ENCODE data around the gene USP36. TPM values are rescaled to one million over a fixed set of nuclear protein-coding genes. Genes with fewer than 3 reads are reported as not detected.

USP36 gene
- total and polyA plus RNA-seq, 12 donors, result 13.9 to 69.1 (median 45.5) TPM

DNA sequence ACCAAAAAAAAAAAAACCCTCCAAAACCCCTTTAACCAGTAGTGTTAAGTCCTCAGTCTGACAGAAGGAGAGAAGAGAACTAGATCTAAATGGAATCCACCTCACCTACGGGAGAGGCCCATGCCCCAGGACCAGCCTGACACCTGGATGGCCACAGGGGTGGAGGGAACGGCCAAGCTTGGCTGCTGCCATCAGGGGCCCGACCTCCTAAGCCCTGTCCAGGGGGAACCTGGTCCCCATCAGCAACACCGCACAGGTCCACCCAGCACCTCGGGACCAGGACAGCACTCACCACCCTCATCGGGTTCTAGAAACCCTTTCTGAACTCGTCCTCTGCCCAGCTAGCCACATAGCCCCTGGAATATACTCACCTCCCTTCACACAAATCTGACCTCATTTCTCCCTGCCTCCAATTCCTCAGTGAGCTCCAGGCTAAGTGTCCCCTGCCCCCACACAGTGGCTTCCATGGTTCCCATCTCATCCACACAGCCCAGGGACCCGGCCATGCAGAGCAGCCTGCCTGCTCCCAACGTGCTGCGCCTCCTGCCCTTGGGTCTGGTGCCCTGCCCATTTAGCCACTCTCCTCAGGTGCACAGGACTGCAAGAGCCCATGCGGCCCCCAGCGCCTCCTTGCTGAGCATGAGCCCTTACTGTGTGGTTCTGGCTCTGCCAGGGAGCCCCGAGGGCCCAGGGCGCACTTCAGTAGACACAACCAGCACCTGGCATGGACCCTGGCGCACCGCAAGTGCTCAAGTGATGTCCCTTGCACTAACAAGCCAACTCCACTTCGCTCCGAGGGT is 40.3 kb downstream of the USP36 start:
- 90 to 95% (median 94%) methylated on average over 13 to 18 of the region's 18 CpGs for WGBS, 4 donors
- H3K4me3 ChIP-seq, result no peak overlapping the region
- no peak for DNase-seq
- H3K27me3 ChIP-seq, result no peaks in the 10 kb centered on the region
- H3K27ac ChIP-seq, result no peak overlapping the region
- H3K36me3 ChIP-seq (replicated peaks in 1 of 2), result peaks cover 0 to 79% of the 10 kb centered on the region in 2 donors
- no peak for TF ChIP-seq POLR2A (IDR thresholded peaks at IDR 0.05)
- TF ChIP-seq CTCF (IDR thresholded peaks at IDR 0.05), result no peak
- intact Hi-C loops (cut with DNase I), result loop anchor here in 1 of 2 donors (10.0 kb wide), 1 partner anchor 306 kb away; no protein-coding TSS in a partner anchor
- no peaks in the 10 kb centered on the region for H3K4me1 ChIP-seq (replicated peaks in 1 of 2)
- no peaks in the 10 kb centered on the region for H3K9me3 ChIP-seq (replicated peaks in 1 of 3)

DNA sequence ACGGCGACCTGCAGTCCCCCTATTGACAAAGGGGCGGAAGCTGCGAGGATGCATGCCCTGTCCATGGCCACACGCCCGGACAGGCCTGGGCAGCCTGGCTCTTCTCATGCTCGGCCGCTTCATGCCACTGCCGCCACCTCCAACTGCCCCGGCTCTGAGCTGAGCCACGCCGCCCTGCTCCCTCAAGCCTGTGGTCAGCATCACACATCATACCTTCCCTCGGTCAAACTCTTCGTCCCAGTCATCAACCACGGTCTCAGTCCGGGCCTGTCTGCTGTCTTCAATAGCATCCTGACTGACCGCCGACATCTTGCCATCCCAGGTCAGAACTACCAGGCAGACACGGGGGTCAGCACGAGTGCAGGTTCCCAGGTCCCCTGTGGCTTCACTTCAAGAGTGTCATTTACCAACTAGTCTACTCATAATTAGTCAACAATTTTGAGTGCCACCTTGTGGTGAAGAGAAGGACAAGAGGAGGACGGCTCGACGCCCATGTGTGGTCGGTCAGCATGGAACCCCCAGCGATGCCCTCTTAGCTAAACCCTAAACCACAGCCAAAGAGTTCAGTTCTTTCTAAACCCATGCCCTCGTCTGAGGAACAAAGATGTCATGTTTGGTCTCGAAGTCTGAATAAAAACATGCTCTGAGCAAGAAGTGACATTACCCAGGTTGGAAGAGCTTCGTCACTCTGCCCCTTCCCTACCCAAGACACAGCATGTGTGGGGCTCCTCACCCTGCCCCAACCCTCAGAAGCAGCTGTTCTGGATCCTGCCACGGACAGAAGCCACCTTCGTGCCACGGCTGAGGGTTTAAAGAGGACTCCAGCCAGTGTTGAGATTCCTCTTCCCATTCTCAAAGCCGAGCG is 41.7 kb downstream of the USP36 start:
- Histone ChIP-seq H3K9me3 (replicated peaks in 1 of 3) (no peaks in the 10 kb centered on the region), H3K27ac (no peak overlapping the region), H3K4me1 (replicated peaks in 1 of 2) (no peaks in the 10 kb centered on the region), H3K4me3 (no peak overlapping the region), H3K36me3 (replicated peaks in 1 of 2) (peaks cover 0 to 83% of the 10 kb centered on the region in 2 donors), H3K27me3 (no peaks in the 10 kb centered on the region)
- 79 to 86% (median 82%) methylated on average over 22 to 33 of the region's 33 CpGs for WGBS, 4 donors
- TF ChIP-seq CTCF (IDR thresholded peaks at IDR 0.05) (peak in 5 of 6 experiments; percentile 19 to 47 (median 44)), POLR2A (IDR thresholded peaks at IDR 0.05) (no peak)
- peak in 1 of 7 donors; percentile 28 for DNase-seq
- intact Hi-C loops (cut with DNase I), result no loop called here

- no peaks in the 10 kb centered on the region for H3K27me3 ChIP-seq
- H3K9me3 ChIP-seq (replicated peaks in 1 of 3), result no peaks in the 10 kb centered on the region
- TF ChIP-seq CTCF (IDR thresholded peaks at IDR 0.05) (no peak), POLR2A (IDR thresholded peaks at IDR 0.05) (no peak)
- DNase-seq, result no peak
- intact Hi-C loops (cut with DNase I), result no loop called here
- H3K4me3 ChIP-seq, result no peak overlapping the region
- no peaks in the 10 kb centered on the region for H3K4me1 ChIP-seq (replicated peaks in 1 of 2)
- peaks cover 0 to 75% of the 10 kb centered on the region in 2 donors for H3K36me3 ChIP-seq (replicated peaks in 1 of 2)
- 86 to 88% (median 87%) methylated on average over 21 to 28 of the region's 28 CpGs for WGBS, 4 donors
- H3K27ac ChIP-seq, result no peak overlapping the region
These were observed 42.7 kb downstream of the USP36 start for GRCh38 chr17:78797691-78798585.

Measured in adrenal gland (tissue), 12 donors.